Measurements from ENCODE around the gene PLEKHS1.
A peak's percentile ranks its signal among the peaks of the same experiment; 100 is the strongest.

Gene PLEKHS1

DNA sequence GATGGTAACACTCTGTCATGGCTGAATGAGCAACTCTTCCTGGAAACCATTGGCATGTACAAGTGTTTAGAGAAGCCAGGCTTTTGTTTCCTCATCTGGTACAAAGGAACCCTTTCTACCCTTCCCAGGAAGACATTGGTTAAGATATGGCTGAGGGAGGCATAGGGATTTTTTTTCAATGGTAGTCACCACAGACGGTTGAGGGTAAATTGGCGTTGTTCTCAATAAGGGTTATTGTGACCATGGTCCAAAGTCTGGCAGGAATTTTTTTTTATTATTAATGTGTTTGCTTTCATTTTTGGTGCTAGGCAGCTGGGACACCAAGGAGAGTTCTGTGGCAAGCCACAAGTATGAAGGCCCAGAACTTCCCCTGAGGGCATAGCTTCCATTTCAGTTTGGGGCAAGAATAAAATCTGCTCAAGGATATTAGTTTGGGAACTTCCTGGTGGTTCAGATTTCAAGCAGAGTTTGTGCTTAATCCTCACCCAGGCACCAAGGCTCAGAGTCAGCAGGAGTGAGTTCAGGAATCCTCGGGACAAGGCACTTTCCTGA lies at the start of gene PLEKHS1:
Gene PLEKHS1, plus strand, starts transcription at position 502 of the 552 bp plus-strand sequence. CDS start 3,596 bp downstream, outside the sequence.
- peak; percentile 26 for DNase-seq

GRCh38 chr10:113704637-113705343 lies 46.7 kb upstream of the PLEKHS1 start:
- DNase-seq: no peak

DNA sequence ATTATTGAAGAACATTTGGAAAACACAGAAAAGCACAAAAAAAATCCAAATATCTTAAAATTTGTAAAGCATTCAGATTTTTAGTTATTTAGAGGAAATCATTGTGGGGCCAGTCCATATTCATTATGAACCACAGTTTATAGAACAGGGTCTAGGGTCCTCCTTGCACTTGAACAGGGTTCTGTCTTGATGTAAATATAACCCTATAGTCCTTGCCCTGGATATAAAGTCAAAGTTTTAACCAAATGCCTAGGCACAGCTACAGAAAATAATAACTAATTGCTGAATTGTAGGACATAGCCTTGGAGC lies 46.2 kb upstream of the PLEKHS1 start:
- no peak for DNase-seq

DNA sequence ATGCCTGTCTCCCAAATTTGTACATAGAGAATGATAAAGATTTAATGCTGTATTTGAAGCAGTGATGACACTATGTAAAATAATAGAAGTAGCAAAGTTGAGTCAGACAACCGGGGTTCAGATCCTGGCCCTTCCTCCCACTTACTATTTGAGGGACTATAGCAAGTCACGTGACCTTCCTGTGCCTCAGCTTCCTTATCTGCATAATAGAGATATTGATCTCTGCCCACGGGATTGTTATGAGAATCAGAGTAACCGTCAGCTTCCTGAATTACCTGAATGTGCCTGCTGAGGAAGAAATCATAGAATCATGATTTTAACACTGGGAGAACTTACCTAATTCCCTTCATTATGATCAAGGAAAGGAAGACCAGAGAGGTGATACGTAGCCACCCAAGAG lies 44.9 kb upstream of the PLEKHS1 start:
- DNase-seq: no peak

DNA sequence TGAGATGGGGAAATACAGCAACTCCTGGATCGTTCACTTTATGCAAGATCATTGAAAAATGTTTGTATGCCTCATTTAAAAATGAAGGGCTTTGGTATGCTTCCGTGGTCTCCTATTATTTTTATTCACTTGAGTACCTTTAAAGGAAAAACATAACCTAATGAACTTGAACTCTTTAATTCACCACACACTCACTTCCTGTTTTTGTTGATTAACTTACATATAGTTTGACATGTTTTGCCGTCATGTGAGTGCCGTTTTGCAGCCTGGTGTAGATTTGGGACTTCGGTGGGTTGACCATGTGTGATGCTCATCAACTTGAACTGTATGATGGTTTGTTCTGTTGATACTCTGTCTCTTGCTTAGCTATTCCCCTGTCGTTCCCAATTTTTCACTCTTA lies 42.8 kb upstream of the PLEKHS1 start:
- DNase-seq: no peak

- DNase-seq: no peak
Observed at GRCh38 chr10:113709221-113709838, 42.2 kb upstream of the PLEKHS1 start.

DNA sequence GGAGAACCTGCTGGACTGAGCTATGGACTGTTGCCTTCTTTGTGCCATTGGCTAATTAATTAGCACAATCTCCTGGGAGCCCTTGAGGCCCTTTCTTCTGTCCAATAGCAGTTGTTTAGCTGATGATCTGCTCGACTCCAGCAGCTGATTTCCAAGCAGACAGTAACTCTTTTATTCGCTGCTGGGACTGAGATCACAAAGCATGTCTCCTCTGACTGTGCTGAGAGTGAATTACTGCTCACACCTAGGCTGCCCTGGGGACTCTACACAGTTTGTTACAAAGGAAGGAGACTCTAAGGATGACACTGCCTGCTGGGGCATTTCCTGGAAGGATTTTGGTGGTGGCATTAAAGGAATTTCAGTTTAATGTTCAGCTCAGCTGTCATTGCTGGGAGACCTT lies 40.3 kb upstream of the PLEKHS1 start:
- no peak for DNase-seq

DNA sequence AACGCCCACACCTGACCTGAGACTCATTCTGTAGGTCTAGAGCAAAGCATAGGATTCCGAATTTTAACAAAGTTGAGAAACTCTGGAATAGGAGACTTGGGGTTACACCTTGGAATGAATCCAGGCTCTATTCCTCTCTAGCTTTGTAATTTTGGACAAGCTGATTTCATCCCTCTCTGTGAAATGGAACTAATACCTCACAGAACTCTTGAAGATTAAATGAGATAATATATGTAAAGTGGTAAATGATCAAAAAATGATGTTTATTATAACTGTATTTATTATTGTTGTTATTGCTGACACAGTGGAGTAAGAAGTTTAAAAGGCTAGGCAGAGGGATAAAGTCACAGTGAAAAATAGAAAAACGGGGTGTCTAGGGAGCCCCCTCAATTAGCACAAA lies 39.5 kb upstream of the PLEKHS1 start:
- DNase-seq: no peak

DNA sequence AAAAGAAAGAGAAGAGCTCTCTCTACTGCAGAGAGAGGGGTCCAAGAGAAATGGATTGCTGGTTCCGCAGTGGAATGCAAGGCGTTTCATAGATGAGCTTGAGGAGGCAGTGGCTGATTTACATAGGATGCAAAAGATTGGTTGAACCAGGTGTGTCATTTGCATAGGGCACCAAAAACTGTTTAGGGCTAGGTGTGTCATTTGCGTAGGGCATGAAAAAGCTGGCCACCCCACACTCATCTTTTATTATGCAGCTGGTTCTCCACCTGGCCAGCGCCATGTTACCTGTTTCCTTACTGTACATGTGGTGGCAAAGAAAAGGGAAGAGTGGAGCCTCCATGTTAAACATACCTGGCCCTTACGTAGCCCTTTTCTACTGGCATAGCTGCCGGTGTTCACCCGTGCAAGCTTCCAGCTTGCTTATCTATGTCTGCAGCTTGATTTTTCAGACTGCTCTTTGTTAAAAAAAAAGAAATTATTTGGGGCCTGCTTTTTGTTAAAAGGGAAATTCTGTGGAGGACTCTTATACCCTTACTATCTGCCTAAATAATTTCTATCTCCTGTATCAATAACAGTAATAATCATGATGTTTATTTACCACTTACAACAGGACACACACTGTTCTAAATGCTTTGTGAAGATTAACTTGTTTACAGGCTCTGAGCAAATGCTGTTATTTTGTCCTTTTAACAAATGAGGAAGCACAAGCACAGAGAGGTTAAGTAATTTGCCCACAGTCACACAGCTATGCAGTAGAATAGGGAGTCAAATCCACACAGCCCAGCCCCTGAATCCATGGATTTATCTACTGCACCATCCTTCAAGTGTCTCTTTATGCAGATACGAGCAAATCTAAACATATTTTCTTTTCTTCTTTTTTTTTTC lies 38.5 kb upstream of the PLEKHS1 start:
- DNase-seq: no peak

GRCh38 chr10:113713640-113713982 lies 37.9 kb upstream of the PLEKHS1 start:
- no peak for DNase-seq

DNA sequence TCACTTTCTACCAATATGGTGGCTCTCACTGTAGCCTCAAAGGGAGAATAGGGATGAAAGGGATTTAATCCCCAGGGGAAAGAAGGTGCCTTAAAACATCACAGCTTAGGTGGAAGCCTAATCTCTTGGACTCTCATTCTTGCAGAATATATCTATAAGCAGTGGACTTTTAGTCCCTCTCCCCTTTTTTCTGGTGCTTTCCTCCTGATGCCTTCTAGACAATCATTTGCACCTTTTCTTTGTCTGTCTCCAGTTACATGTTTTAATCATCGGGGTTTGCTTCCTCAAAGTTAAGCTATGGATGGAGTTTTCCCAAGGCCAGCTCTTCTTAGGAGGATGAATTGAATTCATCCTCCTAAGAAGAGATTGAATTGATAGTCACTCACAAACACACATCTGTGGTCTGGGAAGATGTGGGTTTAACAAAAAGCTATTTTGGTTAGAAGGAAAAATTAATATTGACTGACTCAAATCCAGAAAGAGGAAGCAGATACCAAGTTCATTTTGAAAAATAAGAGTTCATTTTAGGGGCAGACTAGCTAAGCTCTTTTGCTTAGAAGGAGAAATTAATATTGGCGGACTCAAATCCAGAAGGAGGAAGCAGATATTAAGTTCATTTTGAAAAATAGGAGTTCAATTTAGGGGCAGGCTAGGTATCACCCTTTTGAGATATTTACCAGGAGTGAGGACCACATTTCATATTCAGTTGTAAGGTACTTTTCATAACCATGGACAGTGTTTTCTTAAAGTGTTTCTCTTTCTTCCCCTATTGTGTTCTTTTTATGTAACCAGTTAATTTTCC lies 35.2 kb upstream of the PLEKHS1 start:
- no peak for DNase-seq

- DNase-seq: peak; percentile 50
Observed at GRCh38 chr10:113718969-113719822, 32.3 kb upstream of the PLEKHS1 start.

GRCh38 chr10:113720386-113720785 lies 31.1 kb upstream of the PLEKHS1 start:
- DNase-seq: no peak

GRCh38 chr10:113732160-113732881 lies 19.2 kb upstream of the PLEKHS1 start:
- DNase-seq: no peak

GRCh38 chr10:113732966-113733365 lies 18.5 kb upstream of the PLEKHS1 start:
- DNase-seq: no peak

GRCh38 chr10:113733635-113734034 lies 17.8 kb upstream of the PLEKHS1 start:
- DNase-seq: no peak

DNA sequence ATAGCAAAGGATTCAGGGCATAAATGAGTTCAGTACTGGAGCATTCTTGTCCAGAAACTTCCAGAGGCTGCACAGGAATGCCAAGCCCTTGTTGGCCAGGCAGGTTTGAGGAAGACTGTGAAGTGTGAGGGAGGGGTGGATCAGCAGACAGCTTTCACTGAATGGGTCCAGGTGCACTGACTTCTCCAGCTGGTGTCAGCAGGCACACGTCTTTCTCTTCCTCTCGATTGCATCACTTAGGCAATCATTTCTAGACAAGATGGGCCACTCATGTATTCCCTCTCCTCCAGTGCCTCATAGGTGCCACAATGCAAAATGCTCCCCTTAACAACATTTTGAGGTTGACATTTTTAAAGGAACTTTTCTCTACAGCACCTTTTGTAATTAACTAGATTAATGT lies 15.6 kb upstream of the PLEKHS1 start:
- DNase-seq: peak; percentile 39

DNA sequence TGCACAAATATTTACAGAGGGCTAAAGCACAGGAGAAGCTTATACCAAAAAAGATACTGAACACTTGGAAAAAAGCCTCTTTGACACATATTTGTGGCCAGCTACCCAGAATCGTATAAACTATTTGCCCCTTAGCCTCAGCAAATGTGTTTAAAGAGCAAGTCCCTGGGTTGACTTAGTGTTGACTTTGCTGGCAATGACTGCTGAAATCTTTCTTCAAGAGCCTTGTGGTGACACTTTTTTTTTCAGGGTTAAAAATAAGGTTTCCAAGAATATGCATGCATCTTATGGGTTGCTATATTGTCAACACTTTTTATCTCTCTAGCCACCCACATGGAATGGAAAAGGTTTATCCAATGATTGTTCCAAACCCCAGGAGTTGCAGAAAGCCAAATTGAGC lies 14.9 kb upstream of the PLEKHS1 start:
- DNase-seq: no peak

- DNase-seq: no peak
Observed at GRCh38 chr10:113739031-113739430, 12.5 kb upstream of the PLEKHS1 start.

DNA sequence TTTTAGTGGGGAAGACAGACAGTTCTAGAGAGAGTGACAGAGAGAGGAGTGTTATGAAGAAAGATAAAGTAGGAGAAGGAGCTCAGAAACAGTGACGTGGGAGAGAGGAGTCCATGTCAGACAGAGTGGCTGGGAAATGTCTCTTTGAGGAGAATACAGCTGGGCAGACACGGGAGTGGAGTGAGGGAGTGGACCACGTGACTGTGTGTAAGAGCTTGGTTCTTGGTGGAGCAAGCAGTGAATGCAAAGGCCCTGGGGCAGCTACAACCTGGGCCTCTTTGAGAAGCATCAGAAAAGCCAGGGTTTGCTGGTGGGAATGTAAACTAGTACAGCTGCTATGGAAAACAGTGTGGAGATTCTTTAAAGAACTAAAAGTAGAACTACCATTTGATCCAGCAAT lies 11.9 kb upstream of the PLEKHS1 start:
- no peak for DNase-seq

DNA sequence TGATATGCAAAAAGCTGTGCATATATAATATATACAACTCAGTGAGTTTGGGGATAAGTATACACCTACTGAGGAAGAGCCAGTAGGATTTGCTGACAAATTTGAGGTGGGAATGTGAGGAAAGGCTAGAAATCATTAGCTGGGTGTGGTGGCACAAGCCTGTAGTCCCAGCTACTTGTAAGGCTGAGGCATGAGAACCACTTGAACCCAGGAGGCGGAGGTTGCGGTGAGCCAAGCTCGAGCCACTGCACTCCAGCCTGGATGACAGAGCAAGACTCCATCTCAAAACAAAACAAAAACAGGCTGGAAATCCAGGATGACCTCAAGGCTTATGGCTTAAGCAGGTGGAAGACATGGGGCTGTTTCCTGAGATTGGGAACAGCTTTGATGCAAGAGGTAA lies 10.6 kb upstream of the PLEKHS1 start:
- DNase-seq: no peak

Measured in NCI-H2029 (cell line).